Suprapubic skin (tissue), 4 donors: Measurements from ENCODE around the gene USP6NL.

Experiments
- EP300 ChIP-seq: sonication (generic); formaldehyde crosslinking; IDR thresholded peaks from one replicate; pipeline ENCODE4 v1.6.1; 2017; ENCODE audit warnings: antibody characterized with exemption
- POLR2A ChIP-seq, 2 donors: fragments of 450-650 bp; IDR thresholded peaks; one replicate each; pipeline ENCODE4 v1.6.1; 2017; ENCODE audit warnings: antibody characterized with exemption in 2 of 2, mild to moderate bottlenecking in 2 of 2, moderate library complexity in 2 of 2
- POLR2AphosphoS5 ChIP-seq, 3 donors: sonication (generic); formaldehyde crosslinking; IDR thresholded peaks; one replicate each; pipeline ENCODE4 v1.6.1; 2017; ENCODE audit warnings: antibody characterized with exemption in 3 of 3
- TF ChIP-seq, protein P1 (sequence below), 2 donors: fragments of 200-600 bp in 1 of 2; fragments of 450-650 bp in 1 of 2; sonication (generic) in 1 of 2; IDR thresholded peaks; one replicate each; pipeline ENCODE4 v1.5.1; 2016 to 2019; ENCODE audit warnings: antibody characterized with exemption in 2 of 2, mild to moderate bottlenecking in 1 of 2, moderate library complexity in 1 of 2

DNA sequence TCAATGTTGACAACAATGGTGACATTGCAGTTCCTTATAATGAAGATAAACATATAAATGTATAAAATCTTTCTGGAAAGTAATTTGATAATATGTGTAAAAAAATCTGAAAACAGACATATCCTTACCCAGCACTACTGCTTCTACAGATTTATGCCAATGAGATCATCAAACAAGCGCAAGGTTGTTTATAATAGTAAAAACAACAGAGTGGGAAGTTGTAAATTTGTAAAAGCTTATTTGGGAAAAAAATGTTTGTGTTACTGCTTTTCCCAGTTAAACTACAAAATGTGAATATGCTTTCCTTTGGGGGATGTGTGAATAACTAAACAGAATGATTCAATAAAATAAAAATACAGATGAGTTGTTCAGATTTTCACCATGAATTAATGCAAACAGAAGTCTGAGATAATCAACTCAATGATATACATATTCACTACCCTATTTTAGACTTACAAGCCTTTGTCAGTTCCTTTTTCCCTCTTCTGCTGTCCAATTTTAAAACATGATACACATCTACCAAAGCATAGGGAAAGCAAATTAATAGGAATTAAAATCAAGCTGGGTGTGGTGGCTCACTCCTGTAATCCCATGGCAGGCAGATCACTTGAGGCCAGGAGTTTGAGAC lies 82.1 kb downstream of the USP6NL start:
- no peak for TF ChIP-seq POLR2A (IDR thresholded peaks at IDR 0.05)
- TF ChIP-seq, protein P1, sequence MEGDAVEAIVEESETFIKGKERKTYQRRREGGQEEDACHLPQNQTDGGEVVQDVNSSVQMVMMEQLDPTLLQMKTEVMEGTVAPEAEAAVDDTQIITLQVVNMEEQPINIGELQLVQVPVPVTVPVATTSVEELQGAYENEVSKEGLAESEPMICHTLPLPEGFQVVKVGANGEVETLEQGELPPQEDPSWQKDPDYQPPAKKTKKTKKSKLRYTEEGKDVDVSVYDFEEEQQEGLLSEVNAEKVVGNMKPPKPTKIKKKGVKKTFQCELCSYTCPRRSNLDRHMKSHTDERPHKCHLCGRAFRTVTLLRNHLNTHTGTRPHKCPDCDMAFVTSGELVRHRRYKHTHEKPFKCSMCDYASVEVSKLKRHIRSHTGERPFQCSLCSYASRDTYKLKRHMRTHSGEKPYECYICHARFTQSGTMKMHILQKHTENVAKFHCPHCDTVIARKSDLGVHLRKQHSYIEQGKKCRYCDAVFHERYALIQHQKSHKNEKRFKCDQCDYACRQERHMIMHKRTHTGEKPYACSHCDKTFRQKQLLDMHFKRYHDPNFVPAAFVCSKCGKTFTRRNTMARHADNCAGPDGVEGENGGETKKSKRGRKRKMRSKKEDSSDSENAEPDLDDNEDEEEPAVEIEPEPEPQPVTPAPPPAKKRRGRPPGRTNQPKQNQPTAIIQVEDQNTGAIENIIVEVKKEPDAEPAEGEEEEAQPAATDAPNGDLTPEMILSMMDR (IDR thresholded peaks at IDR 0.05): no peak
- no peak for TF ChIP-seq POLR2AphosphoS5 (IDR thresholded peaks at IDR 0.05)
- no peak for TF ChIP-seq EP300
